HepG2 (cell line): ENCODE results near the gene DAAM1. TPM values are rescaled to one million over a fixed set of nuclear protein-coding genes. Genes with fewer than 3 reads are reported as not detected.

Source experiments
- AHDC1 ChIP-seq: sonication (generic); formaldehyde crosslinking; IDR thresholded peaks from 2 replicates; pipeline ENCODE4 v1.5.1; 2020; ENCODE audit warnings: mild to moderate bottlenecking, missing genetic modification reagents, borderline replicate concordance
- ARID3A ChIP-seq: IDR thresholded peaks from 2 replicates; pipeline ENCODE4 v1.6.1; 2012; ENCODE audit warnings: low read depth, low read length, improper control_type of control experiment
- BCL6 ChIP-seq: IDR thresholded peaks from 2 replicates; pipeline ENCODE4 v1.6.1; 2016; ENCODE audit warnings: missing genetic modification reagents, missing compliant biosample characterization
- CBX1 ChIP-seq: IDR thresholded peaks from one replicate; pipeline ENCODE4 v1.6.1; 2016; ENCODE audit warnings: antibody characterized with exemption, low read depth
- EHMT2 ChIP-seq: fragments of 200-600 bp; sonication (generic); IDR thresholded peaks from 2 replicates; pipeline ENCODE4 v1.7.0; 2017; ENCODE audit warnings: antibody characterized with exemption, low read depth, low read length, borderline replicate concordance
- ELF3 ChIP-seq: IDR thresholded peaks from 2 replicates; pipeline ENCODE4 v1.6.1; 2016; ENCODE audit warnings: missing genetic modification reagents, missing compliant biosample characterization
- EP300 ChIP-seq, 3 experiments: sonication (generic) in 1 of 3; formaldehyde crosslinking in 1 of 3; IDR thresholded peaks; 2 replicates each; pipeline versions ENCODE4 v1.5.1 to v1.6.1; 2011 to 2020; ENCODE audit warnings: low read depth in 2 of 3, low read length in 2 of 3, borderline replicate concordance in 1 of 3, improper control_type of control experiment in 1 of 3, mild to moderate bottlenecking in 1 of 3, missing genetic modification reagents in 1 of 3, moderate library complexity in 1 of 3
- FOXP4 ChIP-seq: sonication (generic); formaldehyde crosslinking; IDR thresholded peaks from 2 replicates; pipeline ENCODE4 v1.4.0; 2020; ENCODE audit warnings: missing genetic modification reagents
- JUN ChIP-seq: sonication (generic); formaldehyde crosslinking; IDR thresholded peaks from 2 replicates; pipeline ENCODE4 v1.4.0; 2020; ENCODE audit warnings: mild to moderate bottlenecking, missing genetic modification reagents
- MAX ChIP-seq: IDR thresholded peaks from 2 replicates; pipeline ENCODE4 v1.6.1; 2012; ENCODE audit warnings: inconsistent platforms
- NFKB2 ChIP-seq: sonication (generic); formaldehyde crosslinking; IDR thresholded peaks from 2 replicates; pipeline ENCODE4 v1.4.0; 2020; ENCODE audit warnings: missing genetic modification reagents, borderline replicate concordance
- NR2F1 ChIP-seq, 2 experiments: fragments of 450-650 bp in 1 of 2; formaldehyde crosslinking in 1 of 2; IDR thresholded peaks; 2 replicates each; pipeline versions ENCODE4 v1.5.0 to v1.6.1; 2016 to 2020; ENCODE audit warnings: mild to moderate bottlenecking in 1 of 2, missing compliant biosample characterization in 1 of 2, missing genetic modification reagents in 1 of 2, moderate library complexity in 1 of 2
- SKI ChIP-seq: fragments of 450-650 bp; IDR thresholded peaks from one replicate; pipeline ENCODE4 v1.6.1; 2018; ENCODE audit warnings: mild to moderate bottlenecking; ENCODE audit not compliant: partially characterized antibody
- SOX6 ChIP-seq, 2 experiments: fragments of 450-650 bp in 1 of 2; sonication (generic) in 1 of 2; formaldehyde crosslinking in 1 of 2; IDR thresholded peaks; 2 replicates each; pipeline versions ENCODE4 v1.4.0 to v1.6.1; 2017 to 2020; ENCODE audit warnings: antibody characterized with exemption in 1 of 2, mild to moderate bottlenecking in 1 of 2, missing genetic modification reagents in 1 of 2
- SP2 ChIP-seq: sonication (generic); formaldehyde crosslinking; IDR thresholded peaks from 2 replicates; pipeline ENCODE4 v1.5.1; 2020; ENCODE audit warnings: mild to moderate bottlenecking, missing genetic modification reagents
- TARDBP ChIP-seq: sonication (generic); formaldehyde crosslinking; IDR thresholded peaks from 2 replicates; pipeline ENCODE4 v1.8.0; 2022; ENCODE audit warnings: mild to moderate bottlenecking, missing genetic modification reagents
- YEATS4 ChIP-seq: sonication (generic); formaldehyde crosslinking; IDR thresholded peaks from 2 replicates; pipeline ENCODE4 v1.4.0; 2020; ENCODE audit warnings: missing genetic modification reagents, borderline replicate concordance
- ZFP1 ChIP-seq: IDR thresholded peaks from 2 replicates; pipeline ENCODE4 v1.6.1; 2016
- ZNF891 ChIP-seq: sonication (generic); formaldehyde crosslinking; IDR thresholded peaks from 2 replicates; pipeline ENCODE4 v1.5.0; 2020; ENCODE audit warnings: mild to moderate bottlenecking, missing genetic modification reagents
- polyA plus RNA-seq, 8 experiments: library from polyadenylated mRNA; depleted of rRNA in 3 of 8; stranded (reverse) in 7 of 8; unstranded in 1 of 8; fragments of >200 nt; fragmentation: Illumina TruSeq in 4 of 8; extraction: Trizol in 4 of 8; gene quantifications; 2 replicates each; pipeline versions ENCODE4 v1.2.1 to v1.2.3, GENCODE V29; 2011 to 2016; ENCODE audit warnings: low read depth in 4 of 8, missing spikeins in 1 of 8, mixed read lengths in 1 of 8; ENCODE audit not compliant: insufficient read depth in 1 of 8
- total RNA-seq, 5 experiments: library from RNA; depleted of rRNA; stranded (reverse); fragments of >200 nt; fragmentation: Illumina TruSeq; extraction: Trizol; gene quantifications; 2 replicates each; pipeline ENCODE4 v1.2.3, GENCODE V29; 2016; ENCODE audit warnings: low read depth in 1 of 5

Gene DAAM1
- total and polyA plus RNA-seq, 2 of the 13 experiments (the other 11 are each of a cell fraction or from before 2014, with no cell fraction given), result 10.9 to 24.5 TPM

GRCh38 chr14:59314953-59315599, 126.6 kb downstream of the DAAM1 start (continued):
- peak; percentile 95 for TF ChIP-seq AHDC1 (CRISPR knock-in tag)
- peak; percentile 32 for TF ChIP-seq CBX1
- TF ChIP-seq ELF3 (CRISPR knock-in tag), result peak; percentile 79
- TF ChIP-seq JUN, result no peak
- TF ChIP-seq MAX, result 0 out of 2 replicates have a peak, but pooled peaks have one; percentile 27
- peak; percentile 83 for TF ChIP-seq BCL6 (CRISPR knock-in tag)
- TF ChIP-seq ZNF891 (CRISPR knock-in tag), result no peak
- TF ChIP-seq SP2 (CRISPR knock-in tag), result no peak
- peak; percentile 72; the same call in 1 of the 2 replicates for TF ChIP-seq ZFP1
- peak; percentile 45; the same call in 1 of the 2 replicates for TF ChIP-seq TARDBP (CRISPR knock-in tag)
- TF ChIP-seq SOX6 (IDR thresholded peaks at IDR 0.05), result no peak
- peak; percentile 81 for TF ChIP-seq SOX6 (CRISPR knock-in tag; IDR thresholded peaks at IDR 0.05)
- no peak for TF ChIP-seq NFKB2
- TF ChIP-seq ARID3A, result peak; percentile 89
- peak; percentile 14 for TF ChIP-seq SKI
- peak; percentile 77 for TF ChIP-seq FOXP4 (CRISPR knock-in tag)
- 0 out of 4 replicates have a peak, but pooled peaks of 1 of the 2 experiments have one; percentile 19 for TF ChIP-seq NR2F1 (CRISPR knock-in tag; IDR thresholded peaks at IDR 0.05)
- peak; percentile 32; the same call in 1 of the 2 replicates for TF ChIP-seq YEATS4
- peak in 1 of 2 experiments; percentile 84; a peak in 2 of 4 replicates for TF ChIP-seq EP300 (IDR thresholded peaks at IDR 0.05; ENCODE audit: low read depth in 2 of 2, low read length in 2 of 2)
- no peak for TF ChIP-seq EP300 (CRISPR knock-in tag; IDR thresholded peaks at IDR 0.05; ENCODE audit: borderline replicate concordance)
- peak; percentile 94 for TF ChIP-seq EHMT2
